Uterus (tissue), 2 donors: Measurements from ENCODE around the gene RINL.

Experiments used
- POLR2A ChIP-seq, 2 donors: fragments of 450-650 bp; IDR thresholded peaks; one replicate each; pipeline ENCODE4 v1.6.1; 2016; ENCODE audit warnings: antibody characterized with exemption in 2 of 2, mild to moderate bottlenecking in 1 of 2, moderate library complexity in 1 of 2
- TF ChIP-seq, protein P1 (sequence below), 4 experiments: fragments of 200-600 bp in 2 of 4; fragments of 450-650 bp in 2 of 4; sonication (generic) in 2 of 4; IDR thresholded peaks; one replicate each; pipeline ENCODE4 v1.5.1; 2016 to 2019; ENCODE audit warnings: antibody characterized with exemption in 4 of 4, mild to moderate bottlenecking in 2 of 4, moderate library complexity in 1 of 4

DNA sequence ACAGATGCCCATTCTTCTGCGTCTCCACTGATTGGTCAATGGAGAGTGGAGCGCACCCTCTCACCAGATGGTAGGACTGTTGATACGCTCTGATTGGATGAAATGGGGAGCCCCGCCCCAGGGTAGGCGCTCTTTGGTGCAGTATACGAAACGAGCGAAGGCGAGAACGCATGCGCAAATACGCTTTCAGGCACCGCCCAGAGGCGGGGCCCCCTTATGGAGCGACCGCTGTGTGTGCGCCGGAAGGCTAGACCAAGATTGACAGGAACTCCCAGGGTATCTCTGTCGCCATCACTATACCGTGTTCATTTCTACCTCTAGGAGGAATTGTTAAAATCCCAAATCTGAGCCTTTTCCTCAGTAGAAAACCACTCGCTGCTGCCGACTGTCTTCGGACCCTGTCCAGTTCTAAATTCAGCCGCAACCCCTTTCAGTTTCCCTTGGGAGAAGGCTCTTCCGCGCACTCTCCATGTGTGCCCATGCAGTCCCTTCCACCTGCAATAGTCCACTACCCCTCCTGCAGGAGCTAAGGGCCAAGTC is 27.6 kb downstream of the RINL start:
- TF ChIP-seq, protein P1, sequence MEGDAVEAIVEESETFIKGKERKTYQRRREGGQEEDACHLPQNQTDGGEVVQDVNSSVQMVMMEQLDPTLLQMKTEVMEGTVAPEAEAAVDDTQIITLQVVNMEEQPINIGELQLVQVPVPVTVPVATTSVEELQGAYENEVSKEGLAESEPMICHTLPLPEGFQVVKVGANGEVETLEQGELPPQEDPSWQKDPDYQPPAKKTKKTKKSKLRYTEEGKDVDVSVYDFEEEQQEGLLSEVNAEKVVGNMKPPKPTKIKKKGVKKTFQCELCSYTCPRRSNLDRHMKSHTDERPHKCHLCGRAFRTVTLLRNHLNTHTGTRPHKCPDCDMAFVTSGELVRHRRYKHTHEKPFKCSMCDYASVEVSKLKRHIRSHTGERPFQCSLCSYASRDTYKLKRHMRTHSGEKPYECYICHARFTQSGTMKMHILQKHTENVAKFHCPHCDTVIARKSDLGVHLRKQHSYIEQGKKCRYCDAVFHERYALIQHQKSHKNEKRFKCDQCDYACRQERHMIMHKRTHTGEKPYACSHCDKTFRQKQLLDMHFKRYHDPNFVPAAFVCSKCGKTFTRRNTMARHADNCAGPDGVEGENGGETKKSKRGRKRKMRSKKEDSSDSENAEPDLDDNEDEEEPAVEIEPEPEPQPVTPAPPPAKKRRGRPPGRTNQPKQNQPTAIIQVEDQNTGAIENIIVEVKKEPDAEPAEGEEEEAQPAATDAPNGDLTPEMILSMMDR (IDR thresholded peaks at IDR 0.05) = peak in 3 of 4 experiments; percentile 17 to 61 (median 28)
- TF ChIP-seq POLR2A (IDR thresholded peaks at IDR 0.05) = peak; percentile 88 to 97
